Activated CD4-positive, alpha-beta T cell treated with anti-CD3 and anti-CD28 coated beads, Interleukin-10, Interleukin-2, amounts not matched to agents 100 ng/mL and 50 ng/mL, durations not matched to agents 16 hours and 8 hours (primary cell): Measurements from ENCODE around the gene VPS13D.
"Not testable (repeated sequence)": the region's sequence is repeated elsewhere in the genome, so short reads cannot be mapped to it uniquely, and the experiment has no call there.

Experiments used
- DNase-seq: peaks from one replicate; pipeline ENCODE4 v3.0.0-alpha.2; 2020

The VPS13D gene

GRCh38 chr1:12375133-12375829 lies 145.5 kb downstream of the VPS13D start:
- no peak for DNase-seq

GRCh38 chr1:12376236-12377045 lies 146.6 kb downstream of the VPS13D start:
- DNase-seq: no peak

GRCh38 chr1:12380326-12381249 lies 150.8 kb downstream of the VPS13D start:
- DNase-seq: no peak

- peak; percentile 22 for DNase-seq
These were observed 153.2 kb downstream of the VPS13D start for GRCh38 chr1:12383001-12383400.

- no peak for DNase-seq
These were observed 154.0 kb downstream of the VPS13D start for GRCh38 chr1:12383786-12384185.

GRCh38 chr1:12384836-12385456 lies 155.1 kb downstream of the VPS13D start:
- peak; percentile 71 for DNase-seq

- no peak for DNase-seq
These were observed 156.3 kb downstream of the VPS13D start for GRCh38 chr1:12386130-12386529.

- DNase-seq: no peak
These were observed 157.8 kb downstream of the VPS13D start for GRCh38 chr1:12387641-12388040.

- DNase-seq: not testable (repeated sequence)
These were observed 160.5 kb downstream of the VPS13D start for GRCh38 chr1:12390296-12390695.

- DNase-seq: no peak
These were observed 167.9 kb downstream of the VPS13D start for GRCh38 chr1:12397462-12398450.

- DNase-seq: no peak
These were observed 168.6 kb downstream of the VPS13D start for GRCh38 chr1:12398479-12398878.

- no peak for DNase-seq
These were observed 170.3 kb downstream of the VPS13D start for GRCh38 chr1:12400027-12400693.

- no peak for DNase-seq
These were observed 172.4 kb downstream of the VPS13D start for GRCh38 chr1:12402159-12402673.

GRCh38 chr1:12402842-12403241 lies 173.0 kb downstream of the VPS13D start:
- DNase-seq: no peak

GRCh38 chr1:12404918-12405317 lies 175.1 kb downstream of the VPS13D start:
- DNase-seq: no peak

- no peak for DNase-seq
These were observed 175.7 kb downstream of the VPS13D start for GRCh38 chr1:12405325-12406210.

- DNase-seq: no peak
These were observed 176.6 kb downstream of the VPS13D start for GRCh38 chr1:12406211-12407021.
